ENCODE measurements around the gene PPP1R3C.

Gene PPP1R3C

DNA sequence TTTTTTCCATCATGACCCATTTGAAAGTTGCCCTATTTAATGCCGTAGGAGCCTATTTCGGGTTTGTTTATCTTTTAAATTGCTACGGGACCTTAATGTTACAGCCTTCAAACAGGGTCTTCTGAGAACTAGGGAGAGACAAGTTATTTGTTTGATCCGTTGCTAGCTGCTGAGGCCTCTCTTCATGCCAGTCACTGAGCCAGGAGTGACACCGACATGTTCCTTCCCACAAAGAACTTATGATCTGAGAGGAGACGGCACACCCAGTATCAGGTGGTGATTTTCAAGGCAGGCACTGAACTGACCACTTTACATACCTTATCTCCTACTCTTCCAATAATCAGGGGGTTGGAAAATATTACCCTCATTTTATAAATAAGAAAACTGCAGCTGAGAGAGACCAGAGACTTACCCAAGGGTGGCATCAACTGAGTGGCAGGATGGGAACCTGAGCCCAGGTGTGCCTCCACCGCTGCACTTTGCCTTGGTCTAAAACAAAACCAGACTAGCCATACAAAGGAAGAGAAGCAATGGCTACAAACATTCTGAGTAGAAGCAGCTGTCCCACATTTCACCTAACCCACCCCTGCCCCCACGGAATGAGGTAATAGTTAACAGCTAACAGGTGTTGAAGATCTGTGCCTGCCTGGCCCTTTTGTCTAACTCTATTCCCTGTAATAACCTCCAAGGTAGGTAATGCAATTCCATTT lies 40.5 kb downstream of the PPP1R3C start:
- Histone ChIP-seq H3K4me3 (ENCODE audit: low read depth, low read length) (no peak overlapping the region), H3K4me1 (ENCODE audit: control insufficient read depth, insufficient read depth, low read length) (peaks cover 43% of the 10 kb centered on the region), H3K27ac (ENCODE audit: extremely low read depth, low read depth, low read length) (no peak overlapping the region), H3K36me3 (ENCODE audit: control insufficient read depth in 2 of 2, insufficient read depth in 1 of 2, low read length in 2 of 2) (no peaks in the 10 kb centered on the region), H3K9me3 (ENCODE audit: control insufficient read depth, insufficient read depth, low read depth, low read length) (no peaks in the 10 kb centered on the region)
- TF ChIP-seq SCRT2 (tag by site-specific recombination; IDR thresholded peaks at IDR 0.05), result peak; percentile 89
- TF ChIP-seq, protein P1, sequence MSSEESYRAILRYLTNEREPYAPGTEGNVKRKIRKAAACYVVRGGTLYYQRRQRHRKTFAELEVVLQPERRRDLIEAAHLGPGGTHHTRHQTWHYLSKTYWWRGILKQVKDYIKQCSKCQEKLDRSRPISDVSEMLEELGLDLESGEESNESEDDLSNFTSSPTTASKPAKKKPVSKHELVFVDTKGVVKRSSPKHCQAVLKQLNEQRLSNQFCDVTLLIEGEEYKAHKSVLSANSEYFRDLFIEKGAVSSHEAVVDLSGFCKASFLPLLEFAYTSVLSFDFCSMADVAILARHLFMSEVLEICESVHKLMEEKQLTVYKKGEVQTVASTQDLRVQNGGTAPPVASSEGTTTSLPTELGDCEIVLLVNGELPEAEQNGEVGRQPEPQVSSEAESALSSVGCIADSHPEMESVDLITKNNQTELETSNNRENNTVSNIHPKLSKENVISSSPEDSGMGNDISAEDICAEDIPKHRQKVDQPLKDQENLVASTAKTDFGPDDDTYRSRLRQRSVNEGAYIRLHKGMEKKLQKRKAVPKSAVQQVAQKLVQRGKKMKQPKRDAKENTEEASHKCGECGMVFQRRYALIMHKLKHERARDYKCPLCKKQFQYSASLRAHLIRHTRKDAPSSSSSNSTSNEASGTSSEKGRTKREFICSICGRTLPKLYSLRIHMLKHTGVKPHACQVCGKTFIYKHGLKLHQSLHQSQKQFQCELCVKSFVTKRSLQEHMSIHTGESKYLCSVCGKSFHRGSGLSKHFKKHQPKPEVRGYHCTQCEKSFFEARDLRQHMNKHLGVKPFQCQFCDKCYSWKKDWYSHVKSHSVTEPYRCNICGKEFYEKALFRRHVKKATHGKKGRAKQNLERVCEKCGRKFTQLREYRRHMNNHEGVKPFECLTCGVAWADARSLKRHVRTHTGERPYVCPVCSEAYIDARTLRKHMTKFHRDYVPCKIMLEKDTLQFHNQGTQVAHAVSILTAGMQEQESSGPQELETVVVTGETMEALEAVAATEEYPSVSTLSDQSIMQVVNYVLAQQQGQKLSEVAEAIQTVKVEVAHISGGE (tag by site-specific recombination; conservative IDR thresholded peaks at IDR 0.05; ENCODE audit: low read depth), result no peak
- peak; percentile 6; the same call in 1 of the 2 replicates for TF ChIP-seq ZNF335 (tag by site-specific recombination; conservative IDR thresholded peaks at IDR 0.05)
- ChIA-PET POLR2A (no interaction called here), CTCF (interaction anchor here (0.7 kb wide), 2 partner anchors 294 to 600 kb away, joined by 3 read pairs; no protein-coding TSS in a partner anchor)

DNA sequence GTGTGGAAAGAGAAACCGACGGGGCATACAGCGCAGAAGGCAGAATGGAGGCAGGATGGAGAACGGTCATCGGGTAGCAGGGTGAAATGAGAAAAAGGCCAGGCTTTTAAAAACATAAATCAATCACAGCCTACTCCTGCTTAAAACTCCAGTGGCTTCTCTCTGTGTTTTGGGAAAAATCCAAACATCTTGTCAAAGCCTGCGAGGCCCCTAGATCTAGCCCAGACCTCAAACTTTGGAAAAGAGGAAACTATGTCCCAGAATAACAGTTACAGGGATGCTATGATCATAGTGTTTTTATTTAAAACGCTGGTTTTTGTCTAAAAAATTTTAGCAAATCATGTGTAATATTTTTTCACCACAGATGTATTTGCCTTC lies 41.1 kb downstream of the PPP1R3C start:
- Histone ChIP-seq H3K36me3 (ENCODE audit: control insufficient read depth in 2 of 2, insufficient read depth in 1 of 2, low read length in 2 of 2) (no peaks in the 10 kb centered on the region), H3K27ac (ENCODE audit: extremely low read depth, low read depth, low read length) (no peak overlapping the region), H3K4me1 (ENCODE audit: control insufficient read depth, insufficient read depth, low read length) (peaks cover 37% of the 10 kb centered on the region), H3K4me3 (ENCODE audit: low read depth, low read length) (no peak overlapping the region), H3K9me3 (ENCODE audit: control insufficient read depth, insufficient read depth, low read depth, low read length) (no peaks in the 10 kb centered on the region)
- ChIA-PET CTCF (interaction anchor here (0.7 kb wide), 1 partner anchor 293 kb away, joined by 3 read pairs; no protein-coding TSS in a partner anchor), POLR2A (no interaction called here)
- TF ChIP-seq, protein P2, sequence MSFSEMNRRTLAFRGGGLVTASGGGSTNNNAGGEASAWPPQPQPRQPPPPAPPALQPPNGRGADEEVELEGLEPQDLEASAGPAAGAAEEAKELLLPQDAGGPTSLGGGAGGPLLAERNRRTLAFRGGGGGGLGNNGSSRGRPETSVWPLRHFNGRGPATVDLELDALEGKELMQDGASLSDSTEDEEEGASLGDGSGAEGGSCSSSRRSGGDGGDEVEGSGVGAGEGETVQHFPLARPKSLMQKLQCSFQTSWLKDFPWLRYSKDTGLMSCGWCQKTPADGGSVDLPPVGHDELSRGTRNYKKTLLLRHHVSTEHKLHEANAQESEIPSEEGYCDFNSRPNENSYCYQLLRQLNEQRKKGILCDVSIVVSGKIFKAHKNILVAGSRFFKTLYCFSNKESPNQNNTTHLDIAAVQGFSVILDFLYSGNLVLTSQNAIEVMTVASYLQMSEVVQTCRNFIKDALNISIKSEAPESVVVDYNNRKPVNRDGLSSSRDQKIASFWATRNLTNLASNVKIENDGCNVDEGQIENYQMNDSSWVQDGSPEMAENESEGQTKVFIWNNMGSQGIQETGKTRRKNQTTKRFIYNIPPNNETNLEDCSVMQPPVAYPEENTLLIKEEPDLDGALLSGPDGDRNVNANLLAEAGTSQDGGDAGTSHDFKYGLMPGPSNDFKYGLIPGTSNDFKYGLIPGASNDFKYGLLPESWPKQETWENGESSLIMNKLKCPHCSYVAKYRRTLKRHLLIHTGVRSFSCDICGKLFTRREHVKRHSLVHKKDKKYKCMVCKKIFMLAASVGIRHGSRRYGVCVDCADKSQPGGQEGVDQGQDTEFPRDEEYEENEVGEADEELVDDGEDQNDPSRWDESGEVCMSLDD (tag by site-specific recombination; IDR thresholded peaks at IDR 0.05), result no peak
- TF ChIP-seq, protein P3, sequence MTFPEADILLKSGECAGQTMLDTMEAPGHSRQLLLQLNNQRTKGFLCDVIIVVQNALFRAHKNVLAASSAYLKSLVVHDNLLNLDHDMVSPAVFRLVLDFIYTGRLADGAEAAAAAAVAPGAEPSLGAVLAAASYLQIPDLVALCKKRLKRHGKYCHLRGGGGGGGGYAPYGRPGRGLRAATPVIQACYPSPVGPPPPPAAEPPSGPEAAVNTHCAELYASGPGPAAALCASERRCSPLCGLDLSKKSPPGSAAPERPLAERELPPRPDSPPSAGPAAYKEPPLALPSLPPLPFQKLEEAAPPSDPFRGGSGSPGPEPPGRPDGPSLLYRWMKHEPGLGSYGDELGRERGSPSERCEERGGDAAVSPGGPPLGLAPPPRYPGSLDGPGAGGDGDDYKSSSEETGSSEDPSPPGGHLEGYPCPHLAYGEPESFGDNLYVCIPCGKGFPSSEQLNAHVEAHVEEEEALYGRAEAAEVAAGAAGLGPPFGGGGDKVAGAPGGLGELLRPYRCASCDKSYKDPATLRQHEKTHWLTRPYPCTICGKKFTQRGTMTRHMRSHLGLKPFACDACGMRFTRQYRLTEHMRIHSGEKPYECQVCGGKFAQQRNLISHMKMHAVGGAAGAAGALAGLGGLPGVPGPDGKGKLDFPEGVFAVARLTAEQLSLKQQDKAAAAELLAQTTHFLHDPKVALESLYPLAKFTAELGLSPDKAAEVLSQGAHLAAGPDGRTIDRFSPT (tag by site-specific recombination; IDR thresholded peaks at IDR 0.05), result no peak
- no peak for TF ChIP-seq ZNF202 (tag by site-specific recombination; IDR thresholded peaks at IDR 0.05; ENCODE audit: borderline replicate concordance)
- TF ChIP-seq REPIN1 (tag by site-specific recombination; IDR thresholded peaks at IDR 0.05; ENCODE audit: low read depth), result no peak
- no peak for TF ChIP-seq ZNF174 (tag by site-specific recombination; IDR thresholded peaks at IDR 0.05)
- TF ChIP-seq ZNF335 (tag by site-specific recombination; conservative IDR thresholded peaks at IDR 0.05), result 0 out of 2 replicates have a peak, but pooled peaks have one; percentile 10
- no peak for TF ChIP-seq ZBTB21 (tag by site-specific recombination; IDR thresholded peaks at IDR 0.05)

DNA sequence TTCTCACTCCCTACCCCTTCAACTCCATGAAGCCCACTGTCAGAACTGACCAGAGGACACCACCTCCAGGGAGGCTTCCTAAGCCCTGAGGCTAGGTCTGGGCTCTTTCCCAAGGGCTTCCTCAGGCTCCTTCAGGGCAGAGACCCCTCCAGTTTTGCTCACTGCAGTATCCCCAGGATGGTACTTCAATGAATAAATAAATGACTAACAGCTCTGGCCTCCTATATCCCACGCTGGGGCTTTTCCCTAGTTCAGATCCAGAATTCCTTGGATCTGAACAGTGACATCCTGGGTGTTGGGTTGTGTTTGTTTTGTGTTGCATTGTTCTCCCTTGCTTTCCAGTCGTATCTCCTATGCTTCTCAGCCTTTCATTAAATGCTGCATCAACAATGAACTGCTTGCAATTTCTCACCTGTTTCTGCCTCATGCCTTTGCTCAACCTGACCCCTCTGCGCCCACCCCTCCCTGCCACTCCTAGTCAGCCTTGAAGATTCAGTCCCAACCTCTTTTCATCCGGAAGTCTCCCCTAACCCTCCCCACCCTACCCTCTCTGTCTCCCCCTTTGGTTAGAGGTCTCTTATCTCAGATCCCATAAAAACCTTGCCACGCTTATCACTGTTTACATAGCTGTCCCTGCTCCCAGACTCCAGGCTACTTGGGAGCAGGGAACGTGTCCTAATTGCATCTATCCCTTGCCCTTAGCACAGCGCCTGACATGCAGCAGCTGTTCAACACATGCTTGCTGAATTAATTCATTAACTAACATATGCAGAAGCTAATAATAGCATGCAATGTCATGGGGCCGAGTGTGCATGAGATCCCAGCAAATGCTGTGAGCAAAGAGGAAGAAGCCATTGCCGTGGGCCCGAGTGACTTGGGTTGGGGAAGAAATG lies 41.7 kb downstream of the PPP1R3C start:
- no peaks in the 10 kb centered on the region for H3K9me3 ChIP-seq (ENCODE audit: control insufficient read depth, insufficient read depth, low read depth, low read length)
- ChIA-PET CTCF (interaction anchor here (0.7 kb wide), 1 partner anchor 292 kb away, joined by 3 read pairs; no protein-coding TSS in a partner anchor), POLR2A (no interaction called here)
- peaks cover 32% of the 10 kb centered on the region for H3K4me1 ChIP-seq (ENCODE audit: control insufficient read depth, insufficient read depth, low read length)
- no peak overlapping the region for H3K4me3 ChIP-seq (ENCODE audit: low read depth, low read length)
- no peaks in the 10 kb centered on the region for H3K36me3 ChIP-seq (ENCODE audit: control insufficient read depth in 2 of 2, insufficient read depth in 1 of 2, low read length in 2 of 2)
- peak overlapping the region; percentile 58 for H3K27ac ChIP-seq (ENCODE audit: extremely low read depth, low read depth, low read length)
- TF ChIP-seq RBAK (tag by site-specific recombination; IDR thresholded peaks at IDR 0.05) (no peak), ZXDB (tag by site-specific recombination; IDR thresholded peaks at IDR 0.05) (peak; percentile 89), FEZF1 (tag by site-specific recombination; IDR thresholded peaks at IDR 0.05) (peak; percentile 54; the same call in 1 of the 2 replicates), SP2 (tag by site-specific recombination; IDR thresholded peaks at IDR 0.05) (0 out of 2 replicates have a peak, but pooled peaks have one; percentile 9), IKZF3 (tag by site-specific recombination; IDR thresholded peaks at IDR 0.05) (0 out of 2 replicates have a peak, but pooled peaks have one; percentile 35)
- TF ChIP-seq, protein P4, sequence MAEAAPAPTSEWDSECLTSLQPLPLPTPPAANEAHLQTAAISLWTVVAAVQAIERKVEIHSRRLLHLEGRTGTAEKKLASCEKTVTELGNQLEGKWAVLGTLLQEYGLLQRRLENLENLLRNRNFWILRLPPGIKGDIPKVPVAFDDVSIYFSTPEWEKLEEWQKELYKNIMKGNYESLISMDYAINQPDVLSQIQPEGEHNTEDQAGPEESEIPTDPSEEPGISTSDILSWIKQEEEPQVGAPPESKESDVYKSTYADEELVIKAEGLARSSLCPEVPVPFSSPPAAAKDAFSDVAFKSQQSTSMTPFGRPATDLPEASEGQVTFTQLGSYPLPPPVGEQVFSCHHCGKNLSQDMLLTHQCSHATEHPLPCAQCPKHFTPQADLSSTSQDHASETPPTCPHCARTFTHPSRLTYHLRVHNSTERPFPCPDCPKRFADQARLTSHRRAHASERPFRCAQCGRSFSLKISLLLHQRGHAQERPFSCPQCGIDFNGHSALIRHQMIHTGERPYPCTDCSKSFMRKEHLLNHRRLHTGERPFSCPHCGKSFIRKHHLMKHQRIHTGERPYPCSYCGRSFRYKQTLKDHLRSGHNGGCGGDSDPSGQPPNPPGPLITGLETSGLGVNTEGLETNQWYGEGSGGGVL (tag by site-specific recombination; IDR thresholded peaks at IDR 0.05), result peak; percentile 98
